Activated naive CD4-positive, alpha-beta T cell (primary cell): ENCODE data around the gene UST.
A peak's percentile ranks its signal among the peaks of the same experiment; 100 is the strongest.

Source experiments
- DNase-seq, 4 experiments: peaks; one replicate each; lab custom pipeline; 2025; lab: John Stamatoyannopoulos, UW

UST gene

DNA sequence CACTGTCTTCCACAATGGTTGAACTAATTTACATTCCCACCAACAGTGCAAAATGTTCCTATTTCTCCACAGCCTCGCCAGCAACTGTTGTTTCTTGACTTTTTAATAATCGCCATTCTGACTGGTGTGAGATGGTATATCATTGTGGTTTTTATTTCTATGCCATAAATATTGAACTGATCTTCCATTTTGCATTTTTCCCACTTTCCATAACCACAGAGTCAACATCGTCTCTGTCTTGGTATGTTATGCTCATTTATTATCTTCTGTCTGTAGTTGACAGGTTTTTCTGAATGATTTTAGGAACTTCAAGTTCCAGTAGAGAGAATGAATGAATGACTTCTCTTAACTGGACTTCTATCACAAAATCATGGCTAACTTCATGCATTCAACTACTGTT lies 259.8 kb downstream of the UST start:
- DNase-seq: no peak

DNA sequence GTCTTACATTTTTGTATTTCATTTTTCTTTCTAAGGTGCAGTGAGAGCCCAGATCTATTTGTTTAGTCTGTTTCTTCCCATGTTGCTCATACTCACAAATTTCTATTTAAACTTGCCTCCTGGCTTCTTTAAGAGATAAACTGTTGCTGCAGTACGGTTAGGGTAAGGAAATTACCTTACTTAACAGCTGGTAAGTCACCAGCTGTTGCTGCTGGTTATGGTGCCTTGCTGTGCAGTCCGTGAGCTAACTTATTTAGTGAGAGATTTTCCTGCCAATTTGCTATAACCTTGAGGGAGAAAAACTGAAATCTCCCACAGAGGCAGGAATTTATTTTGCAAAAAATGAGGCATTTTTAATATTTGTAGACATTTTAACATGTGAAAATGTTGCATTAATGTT lies 261.0 kb downstream of the UST start:
- DNase-seq: no peak

DNA sequence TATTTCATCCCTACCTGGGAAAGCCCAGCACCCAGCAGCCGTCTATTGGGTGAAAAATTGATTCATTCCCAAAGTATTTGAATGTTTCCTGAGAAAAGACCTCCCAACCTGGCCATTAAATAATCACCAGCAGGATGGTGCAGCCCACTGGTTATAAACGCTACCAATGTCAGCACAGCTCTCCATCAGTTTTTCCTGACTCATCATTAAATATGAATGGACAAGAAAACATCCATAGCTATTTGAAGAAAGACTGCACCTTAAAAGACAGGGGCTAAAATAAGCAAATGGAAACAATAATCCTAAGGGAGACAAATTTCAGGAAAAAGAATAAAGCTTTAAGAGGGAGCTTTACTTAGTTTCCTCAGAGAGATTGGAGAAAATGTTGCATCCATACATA lies 261.9 kb downstream of the UST start:
- DNase-seq: no peak

DNA sequence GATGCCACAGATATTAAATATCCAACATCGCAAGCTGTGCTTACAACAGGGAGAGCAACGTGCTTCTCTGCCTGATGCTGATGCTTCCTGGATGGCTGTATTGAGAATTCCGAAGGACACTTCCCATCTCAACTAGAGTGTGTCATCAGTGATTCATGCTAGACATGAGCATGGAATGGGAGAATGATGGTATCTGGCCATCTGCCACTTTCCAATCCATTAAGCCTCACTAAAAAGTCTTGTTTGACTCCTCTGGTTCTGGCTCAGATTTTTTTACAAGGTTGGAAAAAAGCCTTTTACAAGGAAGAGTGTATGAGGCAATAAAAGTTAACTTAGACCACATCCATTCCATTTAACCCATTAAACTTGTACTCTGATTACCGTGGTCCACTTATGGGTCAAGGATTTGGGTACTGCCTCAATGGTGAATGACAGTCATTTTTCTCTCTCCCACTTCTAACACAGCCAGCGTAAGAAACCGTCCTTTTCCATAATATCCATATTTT lies 265.3 kb downstream of the UST start:
- DNase-seq: no peak

- no peak for DNase-seq
These were observed 266.9 kb downstream of the UST start for GRCh38 chr6:149013586-149014344.

GRCh38 chr6:149014631-149015534 lies 268.1 kb downstream of the UST start:
- no peak for DNase-seq

- no peak for DNase-seq
These were observed 269.0 kb downstream of the UST start for GRCh38 chr6:149015535-149016525.

GRCh38 chr6:149016716-149017115 lies 269.9 kb downstream of the UST start:
- DNase-seq: no peak

- DNase-seq: no peak
These were observed 273.5 kb downstream of the UST start for GRCh38 chr6:149020319-149020718.

GRCh38 chr6:149024361-149024760 lies 277.5 kb downstream of the UST start:
- no peak for DNase-seq

DNA sequence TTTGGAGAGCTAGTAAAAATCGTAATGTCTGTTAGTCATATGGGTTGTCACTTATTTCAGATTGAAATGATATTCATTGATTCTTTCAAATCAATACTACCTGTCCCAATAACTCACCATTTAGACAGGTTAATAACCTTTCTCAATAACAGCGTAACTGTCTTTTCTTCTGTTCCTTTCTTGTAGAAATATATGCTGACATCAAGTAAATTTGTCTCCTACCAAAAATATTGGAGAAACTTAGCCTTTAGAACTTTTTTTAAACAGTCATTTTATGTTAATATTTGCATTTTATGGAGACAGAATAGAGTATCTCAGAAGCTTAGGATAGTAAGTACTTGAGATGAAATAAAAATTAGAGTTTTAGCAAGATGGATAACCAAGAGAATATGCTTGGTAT lies 278.2 kb downstream of the UST start:
- DNase-seq: no peak

DNA sequence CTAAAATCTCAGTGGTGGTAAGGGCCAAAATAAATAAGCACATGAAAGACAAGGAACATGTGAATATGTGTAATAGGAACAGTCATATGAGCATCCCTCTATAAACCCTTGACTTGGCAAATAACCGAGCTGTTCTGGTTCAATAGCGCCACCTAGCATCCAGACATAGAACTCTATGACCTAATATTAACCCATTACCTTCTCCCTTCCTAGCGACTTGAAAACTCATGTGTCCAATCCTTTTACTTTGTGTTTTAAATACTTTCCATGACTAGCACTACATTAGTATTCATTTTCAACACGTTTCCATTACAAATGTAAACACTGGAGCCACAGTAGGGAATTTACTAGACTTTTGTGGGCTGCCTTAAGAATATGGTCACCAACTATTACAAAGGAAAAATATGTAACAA lies 279.7 kb downstream of the UST start:
- DNase-seq: no peak

GRCh38 chr6:149027484-149027883 lies 280.7 kb downstream of the UST start:
- no peak for DNase-seq

- peak in 2 of 4 experiments; percentile 25 to 44 for DNase-seq
These were observed 282.1 kb downstream of the UST start for GRCh38 chr6:149028767-149029405.

GRCh38 chr6:149031201-149031858 lies 284.5 kb downstream of the UST start:
- DNase-seq: no peak

- no peak for DNase-seq
These were observed 285.2 kb downstream of the UST start for GRCh38 chr6:149031859-149032598.

- no peak for DNase-seq
These were observed 286.0 kb downstream of the UST start for GRCh38 chr6:149032599-149033405.

DNA sequence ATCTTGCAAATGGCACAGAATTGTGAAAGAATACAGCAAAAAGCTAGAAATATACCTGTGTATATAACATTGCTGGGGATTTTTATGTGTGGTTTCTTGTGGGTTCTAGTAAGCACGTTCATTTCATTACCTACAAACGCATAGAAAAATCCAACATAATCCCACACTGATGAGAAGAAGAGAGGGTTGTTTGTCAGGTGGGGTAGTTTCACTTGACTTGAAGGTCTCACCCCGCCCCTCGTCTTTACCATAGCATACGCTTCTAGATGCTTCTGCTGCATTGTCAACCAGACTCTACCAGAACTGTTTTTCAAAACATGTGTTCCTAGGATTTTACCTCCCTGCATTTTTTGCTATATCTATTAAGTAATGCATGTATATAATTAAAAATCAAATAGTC lies 286.6 kb downstream of the UST start:
- DNase-seq: no peak

GRCh38 chr6:149035766-149036165 lies 288.9 kb downstream of the UST start:
- DNase-seq: no peak
